ENCODE data around the gene RAB43. TPM values are rescaled to one million over a fixed set of nuclear protein-coding genes. Genes with fewer than 3 reads are reported as not detected.

Gene RAB43
- total RNA-seq, 2 donors from 2014 or later = 34.5 to 38.1 TPM

- peaks cover 33% of the 10 kb centered on the region for H3K36me3 Mint-ChIP-seq (ENCODE audit: low read depth)
- Histone ChIP-seq H3K9ac (ENCODE audit: extremely low read depth, low read length, poor library complexity, severe bottlenecking) (no peak overlapping the region), H3K27ac (ENCODE audit: low read depth, low read length) (no peak overlapping the region), H3K27me3 (ENCODE audit: control insufficient read depth, insufficient read depth, low read length, poor library complexity, severe bottlenecking) (no peaks in the 10 kb centered on the region), H3K9me3 (ENCODE audit: control insufficient read depth, low read length) (no peaks in the 10 kb centered on the region), H3K4me1 (ENCODE audit: control insufficient read depth, insufficient read depth, low read length) (no peaks in the 10 kb centered on the region), H3K36me3 (ENCODE audit: control insufficient read depth, insufficient read depth, low read length) (peaks cover 20% of the 10 kb centered on the region), H3K4me3 (ENCODE audit: low read length) (no peak overlapping the region)
- no peak for DNase-seq
- peaks cover 13% of the 10 kb centered on the region for H3K4me1 Mint-ChIP-seq
- H3K27me3 Mint-ChIP-seq (ENCODE audit: insufficient read depth) = no peaks in the 10 kb centered on the region
- 84 to 85% methylated on average over 4 to 8 of the region's 8 CpGs for WGBS, 2 experiments (ENCODE audit: insufficient coverage in 1 of 2, insufficient read length in 1 of 2)
- no peak overlapping the region for H3K4me3 Mint-ChIP-seq
- TF ChIP-seq CTCF (conservative IDR thresholded peaks at IDR 0.05) = no peak
- peak overlapping the region; percentile 53 for H3K27ac Mint-ChIP-seq
- H3K9me3 Mint-ChIP-seq = no peaks in the 10 kb centered on the region
Observed at GRCh38 chr3:129107793-129108192, 13.8 kb downstream of the RAB43 start.

DNA sequence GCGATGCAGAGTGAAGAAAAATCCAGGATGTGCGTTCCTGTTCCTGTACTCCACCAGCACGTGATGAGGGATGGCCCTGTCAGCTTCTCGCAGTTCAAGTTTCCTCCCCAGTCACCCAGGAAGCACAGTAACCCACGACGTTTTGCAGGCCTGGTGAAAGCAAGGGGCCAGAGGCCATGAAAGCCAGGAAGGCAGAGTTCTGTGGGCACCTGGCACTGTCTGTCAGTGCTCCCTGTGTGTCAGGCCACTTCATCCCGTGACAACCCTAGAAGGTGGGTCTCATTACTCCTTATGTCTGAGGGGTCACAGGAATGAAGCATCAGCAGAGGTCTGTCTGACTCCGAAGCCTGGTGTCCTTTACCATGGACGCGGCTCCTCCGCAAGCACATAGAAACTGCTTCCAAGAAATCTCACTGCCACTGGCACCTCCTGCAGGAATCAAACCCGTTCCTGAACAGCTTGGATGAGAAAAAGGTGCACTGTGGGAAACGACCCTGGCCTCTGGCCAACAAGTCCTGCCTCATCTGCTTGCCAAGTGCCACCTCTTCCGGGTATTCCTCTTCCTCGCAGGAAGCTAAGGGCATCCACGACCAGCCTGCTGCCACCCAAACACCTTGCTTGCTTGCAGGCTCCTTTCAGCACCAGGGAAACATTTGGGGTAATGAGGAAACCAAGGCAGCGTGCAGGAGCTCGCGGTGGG is 14.6 kb downstream of the RAB43 start:
- peaks cover 20% of the 10 kb centered on the region for H3K36me3 ChIP-seq (ENCODE audit: control insufficient read depth, insufficient read depth, low read length)
- H3K9ac ChIP-seq (ENCODE audit: extremely low read depth, low read length, poor library complexity, severe bottlenecking) = no peak overlapping the region
- TF ChIP-seq CTCF (conservative IDR thresholded peaks at IDR 0.05) = no peak
- peaks cover 13% of the 10 kb centered on the region for H3K4me1 Mint-ChIP-seq
- H3K4me1 ChIP-seq (ENCODE audit: control insufficient read depth, insufficient read depth, low read length) = no peaks in the 10 kb centered on the region
- peaks cover 33% of the 10 kb centered on the region for H3K36me3 Mint-ChIP-seq (ENCODE audit: low read depth)
- DNase-seq = no peak
- H3K27ac Mint-ChIP-seq = no peak overlapping the region
- 87 to 93% methylated on average over 19 of the region's 19 CpGs for WGBS, 2 experiments (ENCODE audit: insufficient coverage in 1 of 2, insufficient read length in 1 of 2)
- no peak overlapping the region for H3K4me3 Mint-ChIP-seq
- no peak overlapping the region for H3K27ac ChIP-seq (ENCODE audit: low read depth, low read length)
- no peaks in the 10 kb centered on the region for H3K27me3 ChIP-seq (ENCODE audit: control insufficient read depth, insufficient read depth, low read length, poor library complexity, severe bottlenecking)
- no peaks in the 10 kb centered on the region for H3K27me3 Mint-ChIP-seq (ENCODE audit: insufficient read depth)
- no peaks in the 10 kb centered on the region for H3K9me3 ChIP-seq (ENCODE audit: control insufficient read depth, low read length)
- H3K9me3 Mint-ChIP-seq = no peaks in the 10 kb centered on the region
- H3K4me3 ChIP-seq (ENCODE audit: low read length) = no peak overlapping the region

DNA sequence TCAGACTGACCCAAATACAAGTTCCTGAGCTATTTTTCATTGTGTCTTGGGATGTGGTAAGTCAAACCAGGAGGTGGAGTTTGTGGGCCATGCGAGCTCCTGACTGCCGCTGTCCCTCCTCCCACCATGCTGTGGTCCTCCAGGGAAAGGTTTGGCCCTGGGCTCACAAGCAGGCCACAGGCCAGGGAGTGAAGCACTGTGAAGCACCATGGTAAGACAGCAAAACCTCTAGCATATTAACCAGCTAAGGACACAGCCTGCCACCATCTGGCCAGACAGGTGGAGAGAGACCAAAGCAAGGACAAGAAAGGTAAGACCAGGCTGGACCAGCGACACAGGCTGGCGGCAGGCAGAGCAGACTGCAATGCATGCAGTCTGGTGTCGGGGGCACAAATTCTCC is 15.3 kb downstream of the RAB43 start:
- peak overlapping the region; percentile 30 for H3K27ac Mint-ChIP-seq
- H3K27me3 ChIP-seq (ENCODE audit: control insufficient read depth, insufficient read depth, low read length, poor library complexity, severe bottlenecking) = no peaks in the 10 kb centered on the region
- peak; percentile 66 for DNase-seq
- peaks cover 20% of the 10 kb centered on the region for H3K36me3 ChIP-seq (ENCODE audit: control insufficient read depth, insufficient read depth, low read length)
- no peak overlapping the region for H3K4me3 ChIP-seq (ENCODE audit: low read length)
- H3K4me1 Mint-ChIP-seq = peaks cover 13% of the 10 kb centered on the region
- no peaks in the 10 kb centered on the region for H3K9me3 Mint-ChIP-seq
- H3K4me3 Mint-ChIP-seq = no peak overlapping the region
- H3K9me3 ChIP-seq (ENCODE audit: control insufficient read depth, low read length) = no peaks in the 10 kb centered on the region
- TF ChIP-seq CTCF (conservative IDR thresholded peaks at IDR 0.05) = peak; percentile 40
- H3K9ac ChIP-seq (ENCODE audit: extremely low read depth, low read length, poor library complexity, severe bottlenecking) = no peak overlapping the region
- H3K27ac ChIP-seq (ENCODE audit: low read depth, low read length) = no peak overlapping the region
- H3K36me3 Mint-ChIP-seq (ENCODE audit: low read depth) = peaks cover 31% of the 10 kb centered on the region
- H3K27me3 Mint-ChIP-seq (ENCODE audit: insufficient read depth) = no peaks in the 10 kb centered on the region
- no peaks in the 10 kb centered on the region for H3K4me1 ChIP-seq (ENCODE audit: control insufficient read depth, insufficient read depth, low read length)
- 92 to 100% methylated on average over 2 to 5 of the region's 5 CpGs for WGBS, 2 experiments (ENCODE audit: insufficient coverage in 1 of 2, insufficient read length in 1 of 2)
